GM10266 (cell line): ENCODE results near the gene KLHL2.

Experiments
- DNase-seq: peaks from one replicate; pipeline ENCODE4 v3.0.0; 2012; ENCODE audit errors: extremely low spot score
- TF ChIP-seq, protein P1 (sequence below): IDR thresholded peaks from 2 replicates; pipeline ENCODE4 v1.5.1; 2012; ENCODE audit warnings: mild to moderate bottlenecking, low read depth; ENCODE audit not compliant: control insufficient read depth, insufficient read depth; ENCODE audit errors: missing control alignments

The KLHL2 gene

DNA sequence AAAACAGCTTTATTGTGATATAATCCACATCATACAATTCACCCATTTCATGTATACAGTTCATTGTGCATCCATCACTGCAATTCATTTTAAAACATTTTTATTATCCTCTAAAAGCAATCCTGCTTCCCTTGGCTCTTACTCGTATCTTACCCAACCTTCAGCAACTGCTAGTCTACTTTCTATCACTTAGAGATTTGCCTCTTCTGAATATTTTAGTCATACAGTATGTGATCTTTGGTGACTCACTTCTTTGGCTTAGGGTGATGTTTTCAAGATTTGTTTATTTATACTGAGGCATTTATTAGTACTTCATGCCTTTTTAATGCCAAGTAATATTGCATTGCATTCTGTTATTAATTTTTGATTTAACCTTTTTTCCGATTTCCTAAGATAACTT lies 105.1 kb downstream of the KLHL2 start:
- DNase-seq: no peak

DNA sequence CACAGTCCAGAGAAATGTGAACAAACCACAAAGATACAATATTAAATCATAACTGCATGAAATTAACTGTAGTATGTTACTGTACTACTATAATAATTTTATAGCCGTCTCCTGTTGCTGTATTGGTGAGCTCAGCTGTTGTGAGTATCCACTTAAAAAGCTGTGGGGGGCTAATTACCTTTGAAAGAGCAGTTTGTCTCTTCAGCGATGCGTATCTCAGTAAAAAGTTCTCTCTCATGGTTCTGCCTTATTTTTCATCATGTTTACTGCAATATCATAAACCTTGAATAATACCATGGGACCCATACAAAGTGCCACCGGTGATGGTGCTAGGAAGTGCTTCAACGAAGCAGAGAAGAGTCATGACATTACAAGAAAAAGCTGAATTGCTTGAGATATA lies 111.7 kb downstream of the KLHL2 start:
- DNase-seq: no peak
- TF ChIP-seq, protein P1, sequence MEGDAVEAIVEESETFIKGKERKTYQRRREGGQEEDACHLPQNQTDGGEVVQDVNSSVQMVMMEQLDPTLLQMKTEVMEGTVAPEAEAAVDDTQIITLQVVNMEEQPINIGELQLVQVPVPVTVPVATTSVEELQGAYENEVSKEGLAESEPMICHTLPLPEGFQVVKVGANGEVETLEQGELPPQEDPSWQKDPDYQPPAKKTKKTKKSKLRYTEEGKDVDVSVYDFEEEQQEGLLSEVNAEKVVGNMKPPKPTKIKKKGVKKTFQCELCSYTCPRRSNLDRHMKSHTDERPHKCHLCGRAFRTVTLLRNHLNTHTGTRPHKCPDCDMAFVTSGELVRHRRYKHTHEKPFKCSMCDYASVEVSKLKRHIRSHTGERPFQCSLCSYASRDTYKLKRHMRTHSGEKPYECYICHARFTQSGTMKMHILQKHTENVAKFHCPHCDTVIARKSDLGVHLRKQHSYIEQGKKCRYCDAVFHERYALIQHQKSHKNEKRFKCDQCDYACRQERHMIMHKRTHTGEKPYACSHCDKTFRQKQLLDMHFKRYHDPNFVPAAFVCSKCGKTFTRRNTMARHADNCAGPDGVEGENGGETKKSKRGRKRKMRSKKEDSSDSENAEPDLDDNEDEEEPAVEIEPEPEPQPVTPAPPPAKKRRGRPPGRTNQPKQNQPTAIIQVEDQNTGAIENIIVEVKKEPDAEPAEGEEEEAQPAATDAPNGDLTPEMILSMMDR: no peak

More for the DNA sequence above, 105.1 kb downstream of the KLHL2 start:
- TF ChIP-seq, protein P1: no peak

DNA sequence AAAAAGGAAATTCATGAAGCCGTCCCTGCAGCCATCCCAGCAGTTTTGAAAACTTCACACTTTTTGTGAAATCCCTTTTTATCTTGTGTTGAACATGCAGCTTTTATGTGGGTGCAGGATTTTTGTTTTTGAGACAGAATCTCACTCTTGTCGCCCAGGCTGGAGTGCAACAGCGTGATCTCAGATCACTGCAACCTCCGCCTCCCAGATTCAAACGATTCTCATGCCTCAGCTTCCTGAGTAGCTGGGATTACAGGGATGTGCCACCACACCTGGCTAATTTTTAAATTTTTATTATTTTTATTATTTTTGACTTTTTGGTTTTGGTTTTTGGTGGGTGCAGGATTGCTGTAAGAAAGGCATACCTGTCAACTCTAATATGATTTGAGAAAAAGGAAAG lies 112.1 kb downstream of the KLHL2 start:
- TF ChIP-seq, protein P1: no peak
- no peak for DNase-seq

DNA sequence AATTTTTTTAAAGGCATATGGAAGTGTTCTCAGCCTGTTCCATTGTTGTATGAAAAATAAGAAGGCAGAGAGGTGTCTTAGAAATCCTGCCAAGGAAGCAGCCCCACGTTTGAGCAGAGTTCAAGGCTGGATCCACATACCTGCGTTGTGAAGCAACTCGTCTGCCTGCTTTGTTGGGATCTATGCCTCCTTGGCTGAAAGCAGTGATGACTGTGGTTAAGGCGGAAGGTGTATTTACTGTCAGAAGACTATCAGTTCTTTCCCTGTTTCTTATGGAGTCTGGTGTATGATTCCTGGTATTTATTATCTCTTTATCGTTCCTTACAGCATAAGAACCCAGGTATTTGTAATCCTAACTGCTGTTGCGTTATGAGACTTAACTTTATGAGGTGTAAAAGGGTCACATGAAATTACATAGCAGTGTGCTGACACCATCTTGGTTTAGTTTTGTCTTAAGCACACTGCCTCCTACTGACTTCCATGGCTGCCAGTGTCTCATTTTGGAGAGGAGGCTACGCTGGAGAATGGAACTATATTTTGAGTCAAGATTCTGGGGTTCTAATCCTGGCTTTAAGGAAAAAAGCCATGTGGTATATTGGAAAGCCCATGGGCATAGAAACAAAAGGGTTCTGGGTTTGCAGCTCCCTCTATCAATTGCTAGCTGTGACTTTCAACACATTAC lies 117.0 kb downstream of the KLHL2 start:
- no peak for DNase-seq
- TF ChIP-seq, protein P1: no peak

DNA sequence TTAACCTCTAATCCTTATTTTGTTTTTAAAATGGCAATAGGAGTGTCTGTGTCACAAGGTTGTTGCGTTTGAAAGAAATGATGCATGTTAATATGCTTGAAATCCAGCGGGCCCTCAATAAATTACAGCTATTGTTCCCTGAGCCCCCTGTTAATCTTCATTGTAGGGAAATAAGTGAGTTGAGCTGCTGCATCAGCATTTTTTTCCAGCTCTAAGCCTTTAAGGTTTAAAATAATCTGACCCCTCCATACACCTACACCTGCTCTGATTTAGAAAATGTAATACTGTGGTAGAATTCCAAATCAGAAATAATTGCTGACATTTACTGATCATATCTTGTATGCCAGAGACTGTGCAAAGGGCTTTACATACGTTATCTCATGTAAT lies 117.5 kb downstream of the KLHL2 start:
- DNase-seq: no peak
- TF ChIP-seq, protein P1: no peak

DNA sequence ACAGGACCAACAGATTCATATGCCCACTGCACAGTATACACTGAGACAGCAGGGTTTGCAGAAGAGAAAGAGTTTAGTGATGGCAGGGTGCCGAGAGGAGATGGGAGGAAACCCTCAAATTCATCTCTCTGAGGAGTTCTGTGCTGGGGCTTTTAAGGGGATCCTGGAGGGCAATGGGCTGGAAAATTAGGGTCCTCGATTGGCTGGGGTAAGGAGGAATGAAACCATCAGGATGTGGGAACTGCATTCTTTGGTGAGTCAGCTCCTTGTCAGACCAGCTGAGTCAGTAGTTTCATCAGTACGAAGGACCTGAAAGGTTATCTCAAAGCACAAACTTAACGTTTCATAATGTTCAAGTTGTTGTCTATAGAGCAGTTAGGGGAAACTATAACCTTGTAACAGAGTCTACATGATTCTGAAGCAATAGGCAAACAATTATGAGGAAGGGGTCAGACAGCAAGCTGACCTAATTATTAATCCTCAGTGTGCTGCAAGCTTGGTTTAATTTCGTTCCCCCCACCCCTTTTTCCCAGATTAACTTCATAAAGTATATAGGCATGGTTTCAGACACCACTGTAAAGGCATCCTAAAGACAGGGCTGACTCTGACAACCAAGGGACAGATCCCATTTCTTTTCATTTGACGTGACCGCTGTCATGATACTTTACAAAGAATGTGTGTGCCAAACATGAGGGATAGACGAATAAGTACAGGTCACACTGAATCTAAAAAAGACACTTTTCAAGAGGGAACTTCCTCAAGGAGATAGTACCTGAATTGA lies 118.6 kb downstream of the KLHL2 start:
- TF ChIP-seq, protein P1: no peak
- DNase-seq: no peak

DNA sequence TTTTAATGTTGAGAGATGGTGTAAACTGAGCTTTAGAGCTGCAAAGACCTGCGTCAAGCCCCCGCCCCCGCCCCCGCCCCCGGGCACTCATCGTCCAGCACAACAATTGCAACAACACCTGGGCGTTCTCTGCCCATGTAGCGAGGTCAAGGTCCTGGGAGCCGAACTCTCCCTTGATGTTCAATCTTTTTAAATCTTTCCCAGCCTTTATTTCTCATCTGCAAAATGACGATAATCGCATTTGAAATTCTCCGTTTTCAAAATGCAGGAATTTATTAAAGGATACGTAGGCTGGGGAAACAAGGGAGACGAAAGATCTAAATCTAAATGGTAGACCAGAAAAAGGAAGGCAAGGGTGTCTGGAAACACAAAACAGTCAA lies 119.5 kb downstream of the KLHL2 start:
- TF ChIP-seq, protein P1: no peak
- DNase-seq: peak; percentile 41
